Nucleus accumbens (tissue), 56 donors: ENCODE results near the gene IL1R1.
A peak's percentile ranks its signal among the peaks of the same experiment; 100 is the strongest.

ENCODE experiments used
- DNase-seq, 56 donors: peaks; one replicate each; lab custom pipeline; 2025; lab: John Stamatoyannopoulos, UW

The IL1R1 gene

GRCh38 chr2:102193074-102193473 lies 50.5 kb downstream of the IL1R1 start:
- DNase-seq = no peak

GRCh38 chr2:102194609-102195268 lies 52.2 kb downstream of the IL1R1 start:
- DNase-seq = no peak

- no peak for DNase-seq
Observed at GRCh38 chr2:102197389-102198137, 55.0 kb downstream of the IL1R1 start.

- DNase-seq = no peak
Observed at GRCh38 chr2:102200539-102200938, 58.0 kb downstream of the IL1R1 start.

- DNase-seq = no peak
Observed at GRCh38 chr2:102204638-102205037, 62.1 kb downstream of the IL1R1 start.

GRCh38 chr2:102206666-102207341 lies 64.3 kb downstream of the IL1R1 start:
- no peak for DNase-seq

- DNase-seq = no peak
Observed at GRCh38 chr2:102208774-102209173, 66.2 kb downstream of the IL1R1 start.

GRCh38 chr2:102209474-102209873 lies 66.9 kb downstream of the IL1R1 start:
- no peak for DNase-seq

- no peak for DNase-seq
Observed at GRCh38 chr2:102217032-102217431, 74.5 kb downstream of the IL1R1 start.

- DNase-seq = no peak
Observed at GRCh38 chr2:102224824-102225739, 82.5 kb downstream of the IL1R1 start.

GRCh38 chr2:102226171-102226570 lies 83.6 kb downstream of the IL1R1 start:
- no peak for DNase-seq

- DNase-seq = peak in 24 of 56 donors; percentile 10 to 62 (median 26)
Observed at GRCh38 chr2:102226612-102227391, 84.3 kb downstream of the IL1R1 start.

GRCh38 chr2:102229141-102229769 lies 86.7 kb downstream of the IL1R1 start:
- DNase-seq = no peak
